HG02588 (cell line): Measurements from ENCODE around the gene PDE5A.
"Not testable (repeated sequence)": the region's sequence is repeated elsewhere in the genome, so short reads cannot be mapped to it uniquely, and the experiment has no call there.

Experiments
- ATAC-seq: cut with Tn5 transposase; IDR thresholded peaks from one replicate; pipeline ENCODE4 v1.9.1; 2021; ENCODE audit warnings: mild to moderate bottlenecking, moderate library complexity; ENCODE audit not compliant: unreplicated experiment

The PDE5A gene

GRCh38 chr4:119628281-119629141 lies at the start of gene PDE5A:
TSS of gene PDE5A (minus strand) at chr4:119628804. CDS start at chr4:119628671, 133 bp downstream.
- ATAC-seq = peak; percentile 88

DNA sequence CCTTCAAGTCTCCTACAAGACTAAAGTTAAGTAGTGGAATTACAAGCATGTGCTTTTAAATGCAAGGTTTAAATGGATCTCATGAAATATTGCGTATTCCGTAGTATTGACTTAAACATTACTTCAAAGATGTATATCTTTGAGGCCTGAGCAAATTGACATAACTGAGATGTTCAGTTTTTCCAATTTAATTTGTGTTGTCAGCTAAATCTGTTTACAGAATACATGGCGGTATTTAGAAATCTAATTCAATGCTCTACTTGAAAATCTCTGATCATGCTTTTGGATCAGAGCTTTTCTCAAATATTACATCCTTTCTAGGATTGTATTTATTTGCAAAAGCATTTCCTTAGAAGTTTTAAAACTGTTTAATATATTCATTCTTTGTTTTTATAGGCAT lies 47.5 kb upstream of the PDE5A start:
- no peak for ATAC-seq

DNA sequence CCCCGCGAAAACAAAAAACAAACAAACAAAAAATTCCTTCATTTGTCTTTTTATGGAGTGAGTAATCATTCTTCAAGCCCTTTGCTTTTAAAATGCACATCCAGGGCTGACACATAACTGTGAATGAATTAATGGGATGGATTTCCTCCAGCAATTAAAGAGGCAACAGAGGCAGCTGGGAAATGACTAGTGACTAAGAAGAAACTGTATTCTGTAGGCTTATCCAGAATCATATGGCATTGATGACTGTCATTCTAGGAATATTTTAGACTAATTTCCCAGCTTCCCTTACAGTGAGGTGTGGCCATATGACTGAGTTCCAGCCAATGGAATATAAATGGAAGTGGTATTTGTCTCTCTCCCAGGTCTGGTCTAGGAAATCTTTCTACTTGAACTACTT lies 46.8 kb upstream of the PDE5A start:
- no peak for ATAC-seq

DNA sequence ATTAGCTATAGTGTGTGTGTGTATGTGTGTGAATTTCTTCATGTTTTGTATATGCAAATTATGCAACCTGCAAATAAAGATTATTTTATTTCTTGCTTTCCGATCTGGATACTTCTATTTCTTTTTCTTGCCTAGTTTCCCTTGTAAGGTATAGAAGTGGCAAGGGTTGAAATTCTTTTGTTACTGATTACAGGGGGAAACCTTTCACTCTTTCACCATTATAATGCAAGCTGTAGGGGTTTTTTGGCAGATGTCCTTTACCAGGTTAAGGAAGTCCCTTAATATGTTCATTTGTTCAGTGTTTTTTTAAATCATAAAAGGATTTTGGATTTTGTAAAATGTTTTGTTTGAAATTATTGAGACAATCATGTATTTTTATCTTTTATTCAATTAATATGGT lies 44.3 kb upstream of the PDE5A start:
- ATAC-seq = no peak

- ATAC-seq = no peak
Measured at GRCh38 chr4:119672086-119672485, 43.5 kb upstream of the PDE5A start.

DNA sequence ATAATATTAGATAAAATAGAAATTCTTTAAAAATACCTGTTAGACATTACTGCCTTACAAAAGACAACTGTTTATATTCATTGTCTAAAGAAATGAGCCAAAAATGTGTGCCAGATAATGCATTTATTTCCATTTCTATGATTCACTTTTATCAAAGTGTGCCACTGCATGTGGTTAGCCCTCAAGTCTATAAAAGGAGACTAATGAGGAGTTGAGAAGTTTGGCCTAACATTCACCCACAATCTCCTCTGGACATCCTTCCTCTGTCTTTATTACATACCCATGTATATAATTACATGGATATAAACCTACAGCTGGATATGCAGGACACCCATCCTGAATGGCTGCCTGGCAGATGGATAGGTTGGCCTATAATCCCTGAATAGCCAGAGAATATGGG lies 42.6 kb upstream of the PDE5A start:
- ATAC-seq = no peak

DNA sequence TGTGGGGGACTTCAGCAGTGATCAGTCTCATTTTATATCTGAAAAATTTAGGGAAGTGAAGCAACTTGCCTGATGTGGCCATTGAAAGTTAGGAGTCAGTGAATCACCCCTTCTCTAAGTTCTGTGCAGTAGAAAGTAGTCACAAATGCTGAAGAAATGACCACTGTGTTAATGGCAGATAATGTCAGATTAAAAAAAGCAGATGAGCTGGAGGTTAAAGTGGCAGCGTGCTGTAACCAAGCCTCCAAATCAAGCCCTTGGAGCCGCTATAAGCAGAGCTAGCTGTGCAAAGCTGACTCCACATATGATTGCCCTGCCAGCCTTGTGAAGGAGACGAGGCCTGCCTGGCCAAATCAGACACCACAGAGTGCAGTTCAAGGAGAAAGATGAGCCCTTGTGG lies 39.2 kb upstream of the PDE5A start:
- ATAC-seq = no peak

DNA sequence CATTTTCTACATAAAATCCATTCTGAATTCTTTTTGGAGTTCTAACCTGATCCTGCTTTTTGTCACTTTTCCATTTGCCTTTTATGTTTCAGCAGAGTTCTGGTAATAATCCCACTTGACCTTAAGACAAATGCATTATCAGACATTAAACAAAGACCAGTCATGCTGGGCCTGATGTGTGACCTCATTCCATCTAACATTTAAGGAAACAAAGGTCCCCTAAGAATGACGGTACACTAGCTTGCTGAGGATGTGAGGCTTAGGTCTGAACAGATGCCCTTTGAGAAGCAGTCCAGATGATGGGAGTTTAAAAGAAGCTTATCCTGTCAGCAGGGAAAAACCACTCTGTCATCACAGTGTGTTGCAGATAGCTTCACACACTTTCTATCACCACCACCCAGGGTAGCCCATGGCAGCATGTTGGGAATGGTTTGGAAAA lies 38.1 kb upstream of the PDE5A start:
- ATAC-seq = no peak

DNA sequence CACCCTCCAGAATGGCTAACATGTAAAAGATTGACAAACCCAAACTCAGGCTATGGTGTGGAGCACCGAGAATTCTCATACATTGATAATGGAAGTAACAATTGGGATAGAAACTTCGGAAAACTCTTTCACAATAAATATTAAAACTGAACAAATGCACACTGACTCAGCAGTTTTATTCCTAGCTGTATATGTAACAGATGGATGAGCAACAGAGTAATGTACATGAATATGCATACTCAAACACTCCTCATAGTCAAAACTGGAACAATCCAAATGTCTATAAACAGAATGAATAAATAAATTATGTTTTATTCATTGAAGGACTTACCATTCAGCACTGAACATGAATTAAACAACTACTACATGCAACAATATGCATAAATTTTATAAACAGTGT lies 37.1 kb upstream of the PDE5A start:
- no peak for ATAC-seq

- ATAC-seq = no peak
Measured at GRCh38 chr4:119664168-119664907, 35.7 kb upstream of the PDE5A start.

DNA sequence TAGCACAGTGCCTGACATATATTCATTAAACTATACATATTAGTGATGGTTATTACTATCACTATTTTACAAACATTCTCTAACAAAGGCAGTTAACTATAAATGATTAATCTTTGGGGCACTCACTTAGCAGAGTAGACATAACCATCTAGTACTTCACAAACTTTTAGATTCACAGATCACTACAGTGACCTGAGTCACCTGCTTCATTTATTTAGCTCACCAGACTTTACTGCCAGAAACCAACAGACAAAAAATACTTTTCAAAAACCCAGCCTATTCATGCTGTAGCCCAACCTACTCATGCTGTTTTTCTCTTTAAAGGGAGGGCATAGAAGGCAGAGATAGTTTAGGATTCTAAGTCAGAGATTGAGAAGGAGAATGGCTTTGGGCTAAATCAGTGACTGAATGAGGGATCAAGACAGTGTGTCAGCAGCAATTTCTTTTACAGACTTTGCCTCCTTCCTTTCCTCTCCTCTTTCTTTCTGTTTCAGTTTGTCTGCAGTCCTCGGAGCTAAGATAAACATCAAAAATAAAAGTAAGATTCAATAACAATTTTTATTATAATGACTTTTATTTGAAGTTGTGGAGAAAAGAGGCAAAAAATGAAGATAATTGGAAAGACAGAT lies 34.7 kb upstream of the PDE5A start:
- no peak for ATAC-seq

DNA sequence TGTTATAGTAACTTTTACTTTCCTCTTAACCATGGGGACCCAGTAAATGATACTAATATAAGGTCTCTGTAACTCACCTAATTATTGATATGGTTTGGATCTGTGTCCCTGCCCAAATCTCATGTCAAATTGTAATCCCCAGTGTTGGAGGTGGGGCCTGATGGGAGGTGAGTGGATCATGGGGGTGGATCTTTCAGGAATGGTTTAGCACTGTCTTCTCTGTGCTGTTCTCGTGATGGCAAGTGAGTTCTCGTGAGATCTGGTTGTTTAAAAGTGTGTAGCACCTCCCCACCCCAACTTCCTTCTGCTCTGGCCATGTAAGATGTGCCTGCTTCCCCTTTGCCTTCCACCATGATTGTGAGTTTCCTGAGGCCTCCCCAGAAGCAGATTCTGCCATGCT lies 34.0 kb upstream of the PDE5A start:
- ATAC-seq = not testable (repeated sequence)

DNA sequence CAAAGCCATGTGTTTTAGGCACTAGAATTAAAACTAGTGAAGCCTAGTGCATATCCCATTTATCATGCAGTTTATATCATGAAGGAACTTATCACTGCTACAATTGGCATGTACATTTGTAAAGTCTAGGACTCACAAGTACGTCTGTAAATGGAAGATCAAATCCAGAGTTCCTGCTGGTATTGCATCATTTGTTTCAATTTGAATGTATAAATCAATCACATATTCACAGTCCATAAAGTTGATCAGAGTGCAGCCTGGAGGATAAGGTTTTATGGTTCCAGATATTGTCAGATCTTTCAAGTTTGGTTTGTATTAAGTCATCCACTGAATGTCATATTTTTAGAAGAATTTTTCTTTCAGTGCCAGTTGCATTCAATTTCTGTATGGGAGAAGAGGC lies 32.6 kb upstream of the PDE5A start:
- no peak for ATAC-seq

DNA sequence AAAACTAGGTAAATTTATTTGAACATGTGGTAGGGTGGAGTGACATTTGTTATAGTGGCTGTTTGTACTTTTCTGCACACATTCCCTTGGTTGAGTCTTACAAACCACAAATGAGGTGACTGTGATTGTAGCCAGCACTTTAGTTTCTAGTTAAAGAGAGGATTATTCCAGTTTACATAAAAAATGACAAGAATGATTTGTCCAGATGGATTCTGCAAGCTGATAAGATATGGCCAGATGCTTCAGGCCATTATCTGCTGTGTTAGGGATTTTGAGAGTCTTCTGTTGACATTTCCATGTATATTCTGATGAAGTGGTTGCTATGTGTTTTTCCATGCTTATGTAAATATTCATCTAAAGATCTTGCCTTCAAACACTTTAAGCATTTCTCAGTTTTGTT lies 31.0 kb upstream of the PDE5A start:
- no peak for ATAC-seq

DNA sequence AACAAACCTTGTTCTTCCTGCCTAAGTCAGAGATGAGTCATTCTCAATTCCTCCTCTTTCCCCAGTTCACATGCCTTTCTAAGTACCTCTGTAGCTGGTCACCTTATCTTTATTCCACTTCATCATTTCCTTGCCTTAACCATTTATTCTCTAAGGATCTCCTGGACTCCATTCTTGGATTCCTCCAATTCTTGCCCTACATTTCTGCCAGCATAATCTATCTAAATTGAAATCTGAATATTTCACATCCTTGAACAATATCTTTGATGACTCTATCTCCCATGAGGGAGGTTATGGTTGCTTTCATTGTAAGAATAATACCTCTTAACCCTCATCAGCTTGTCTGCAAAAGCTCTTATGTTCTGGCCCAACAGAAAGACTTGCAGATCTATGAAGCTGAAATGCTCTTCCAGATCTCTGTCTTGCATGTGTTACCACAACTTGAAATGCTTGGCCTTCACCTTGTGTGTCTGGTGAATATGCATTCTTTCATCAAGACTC lies 28.6 kb upstream of the PDE5A start:
- no peak for ATAC-seq

GRCh38 chr4:119656342-119656741 lies 27.7 kb upstream of the PDE5A start:
- ATAC-seq = no peak

DNA sequence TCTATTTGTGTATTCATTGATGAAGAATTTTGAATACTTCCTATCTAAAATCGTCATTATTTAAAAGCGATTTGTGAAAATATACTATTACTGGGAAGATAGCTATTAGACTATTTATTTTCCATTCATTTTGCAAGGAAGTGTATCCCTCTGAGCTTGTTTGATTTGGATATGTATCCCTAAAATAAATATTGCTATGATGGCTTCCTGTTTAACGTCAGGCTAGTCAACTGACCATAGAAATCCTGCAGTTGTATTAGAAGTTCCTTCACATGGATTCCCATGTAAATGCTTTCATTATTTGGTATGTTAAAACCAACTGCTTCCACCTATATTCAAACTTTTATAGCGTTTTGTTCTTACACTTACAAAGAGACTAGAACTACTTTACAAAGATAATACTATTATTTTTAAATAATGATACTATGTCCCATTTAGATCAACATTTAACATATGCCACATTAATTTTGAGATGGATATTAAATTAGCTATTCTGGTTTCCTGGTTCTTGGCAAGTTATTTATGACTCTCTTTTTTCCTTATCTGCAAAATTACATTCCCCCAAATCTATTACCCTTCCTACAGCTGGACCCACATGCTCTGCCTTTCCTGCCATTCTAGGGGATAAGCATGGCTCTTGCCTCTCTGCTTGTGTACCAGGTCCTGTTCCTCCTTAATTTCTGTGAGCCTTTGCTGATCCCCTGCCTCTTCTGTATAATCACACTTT lies 26.7 kb upstream of the PDE5A start:
- no peak for ATAC-seq

DNA sequence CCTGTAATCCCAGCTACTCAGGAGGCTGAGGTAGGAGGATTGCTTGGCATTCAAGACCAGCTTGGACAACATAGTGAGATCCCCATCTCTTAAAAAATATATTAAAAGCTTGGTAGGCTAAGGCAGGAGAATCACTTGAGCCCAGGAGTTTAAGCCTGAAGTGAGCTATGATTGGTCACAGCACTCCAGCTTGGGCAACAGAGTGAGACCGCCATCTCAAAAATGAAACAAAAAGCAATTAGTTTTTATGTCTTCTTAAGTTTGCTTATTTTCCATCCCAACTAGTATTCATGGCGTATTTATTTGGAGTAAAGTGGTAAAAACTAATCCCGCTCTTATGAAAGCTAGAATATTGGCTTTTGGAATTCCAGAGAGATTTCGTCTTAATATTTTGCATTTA lies 25.4 kb upstream of the PDE5A start:
- ATAC-seq = no peak

DNA sequence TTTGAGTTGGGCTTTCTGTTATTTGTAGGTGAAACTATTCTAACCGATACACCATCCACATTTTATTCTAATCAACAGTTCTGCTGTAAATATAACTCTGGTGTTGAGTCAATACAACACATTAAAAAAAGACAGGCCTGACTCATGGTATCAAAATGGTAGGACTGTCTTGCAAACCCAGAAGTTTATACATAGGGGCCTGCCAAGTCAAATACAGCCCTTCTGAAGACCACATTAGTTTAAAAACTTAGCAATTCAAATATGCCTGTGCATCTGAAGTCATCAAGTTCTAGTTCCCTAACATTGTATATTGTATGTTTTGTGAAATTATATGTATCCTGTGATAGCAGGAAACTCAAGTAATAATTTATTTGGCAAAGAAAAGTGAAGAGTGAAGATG lies 24.4 kb upstream of the PDE5A start:
- no peak for ATAC-seq

DNA sequence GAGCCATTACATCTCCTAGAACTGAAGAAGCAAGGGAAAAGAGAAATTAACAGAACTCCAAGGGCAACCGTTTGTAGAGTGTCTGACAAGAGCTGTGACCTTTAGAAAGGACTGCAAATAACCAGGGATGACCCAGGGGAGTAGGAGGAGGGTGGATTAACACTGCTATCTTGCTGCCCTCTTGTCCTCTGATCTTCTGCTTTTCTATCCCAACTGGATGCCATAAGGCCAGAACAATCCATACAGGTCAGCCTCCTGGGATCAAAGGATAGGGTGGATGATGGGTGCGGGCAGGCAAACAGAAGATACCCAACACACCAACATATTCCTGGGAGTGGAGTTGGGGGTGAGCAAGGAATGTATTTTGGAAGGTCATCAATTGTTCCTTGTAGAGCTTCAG lies 19.8 kb upstream of the PDE5A start:
- ATAC-seq = no peak

GRCh38 chr4:119647558-119647957 lies 19.0 kb upstream of the PDE5A start:
- ATAC-seq = no peak
